Measurements from ENCODE around the gene NEUROD4. TPM values are rescaled to one million over a fixed set of nuclear protein-coding genes. Genes with fewer than 3 reads are reported as not detected.

The NEUROD4 gene
- polyA plus RNA-seq, 1 of the 3 experiments (the other 2 are of a cell fraction) = not detected

- Histone ChIP-seq H3K36me3 (replicated peaks in 1 of 2; ENCODE audit: control insufficient read depth in 1 of 2, insufficient read depth in 2 of 2, low read length in 1 of 2) (no peaks in the 10 kb centered on the region), H3K27ac (ENCODE audit: low read depth in 2 of 2, low read length in 1 of 2) (no peak overlapping the region), H2AFZ (ENCODE audit: low read depth) (no peak overlapping the region), H3K9me2 (no peaks in the 10 kb centered on the region), H3K4me2 (no peak overlapping the region), H3K27me3 (ENCODE audit: insufficient read depth) (peaks cover 7% of the 10 kb centered on the region; the same call in 1 of the 2 replicates), H3K4me3 (ENCODE audit: low read depth in 2 of 2, low read length in 1 of 2) (no peak overlapping the region), H3K79me2 (ENCODE audit: insufficient read depth) (no peaks in the 10 kb centered on the region), H4K20me1 (ENCODE audit: insufficient read depth) (no peaks in the 10 kb centered on the region), H3K9ac (no peak overlapping the region), H3K9me3 (no peaks in the 10 kb centered on the region), H3F3A (replicated peaks; ENCODE audit: insufficient read depth) (no peaks in the 10 kb centered on the region), H3K4me1 (ENCODE audit: control insufficient read depth in 1 of 2, insufficient read depth in 2 of 2, low read depth in 1 of 2, low read length in 1 of 2) (no peaks in the 10 kb centered on the region)
- TF ChIP-seq REST (IDR thresholded peaks at IDR 0.05; ENCODE audit: low read depth, low read length) (no peak), RXRA (IDR thresholded peaks at IDR 0.05; ENCODE audit: borderline replicate concordance, low read depth) (no peak), RAD21 (IDR thresholded peaks at IDR 0.05; ENCODE audit: low read length) (no peak), FOXM1 (IDR thresholded peaks at IDR 0.05; ENCODE audit: low read depth) (no peak), GABPA (IDR thresholded peaks at IDR 0.05; ENCODE audit: low read depth) (no peak), YY1 (IDR thresholded peaks at IDR 0.05; ENCODE audit: low read depth) (no peak), POLR2AphosphoS5 (IDR thresholded peaks at IDR 0.05; ENCODE audit: low read depth, low read length) (no peak), RCOR1 (IDR thresholded peaks at IDR 0.05; ENCODE audit: low read length) (no peak), EP300 (IDR thresholded peaks at IDR 0.05; ENCODE audit: borderline replicate concordance in 1 of 2, low read depth in 1 of 2, low read length in 1 of 2) (no peak), TCF12 (IDR thresholded peaks at IDR 0.05) (no peak), EZH2phosphoT487 (IDR thresholded peaks at IDR 0.05; ENCODE audit: borderline replicate concordance, low read depth) (no peak)
- TF ChIP-seq, protein P1, sequence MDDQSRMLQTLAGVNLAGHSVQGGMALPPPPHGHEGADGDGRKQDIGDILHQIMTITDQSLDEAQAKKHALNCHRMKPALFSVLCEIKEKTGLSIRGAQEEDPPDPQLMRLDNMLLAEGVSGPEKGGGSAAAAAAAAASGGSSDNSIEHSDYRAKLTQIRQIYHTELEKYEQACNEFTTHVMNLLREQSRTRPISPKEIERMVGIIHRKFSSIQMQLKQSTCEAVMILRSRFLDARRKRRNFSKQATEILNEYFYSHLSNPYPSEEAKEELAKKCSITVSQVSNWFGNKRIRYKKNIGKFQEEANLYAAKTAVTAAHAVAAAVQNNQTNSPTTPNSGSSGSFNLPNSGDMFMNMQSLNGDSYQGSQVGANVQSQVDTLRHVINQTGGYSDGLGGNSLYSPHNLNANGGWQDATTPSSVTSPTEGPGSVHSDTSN (IDR thresholded peaks at IDR 0.05) = no peak
- TF ChIP-seq, protein P2, sequence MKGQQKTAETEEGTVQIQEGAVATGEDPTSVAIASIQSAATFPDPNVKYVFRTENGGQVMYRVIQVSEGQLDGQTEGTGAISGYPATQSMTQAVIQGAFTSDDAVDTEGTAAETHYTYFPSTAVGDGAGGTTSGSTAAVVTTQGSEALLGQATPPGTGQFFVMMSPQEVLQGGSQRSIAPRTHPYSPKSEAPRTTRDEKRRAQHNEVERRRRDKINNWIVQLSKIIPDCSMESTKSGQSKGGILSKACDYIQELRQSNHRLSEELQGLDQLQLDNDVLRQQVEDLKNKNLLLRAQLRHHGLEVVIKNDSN (IDR thresholded peaks at IDR 0.05; ENCODE audit: borderline replicate concordance, low read depth) = no peak
- TF ChIP-seq, protein P3, sequence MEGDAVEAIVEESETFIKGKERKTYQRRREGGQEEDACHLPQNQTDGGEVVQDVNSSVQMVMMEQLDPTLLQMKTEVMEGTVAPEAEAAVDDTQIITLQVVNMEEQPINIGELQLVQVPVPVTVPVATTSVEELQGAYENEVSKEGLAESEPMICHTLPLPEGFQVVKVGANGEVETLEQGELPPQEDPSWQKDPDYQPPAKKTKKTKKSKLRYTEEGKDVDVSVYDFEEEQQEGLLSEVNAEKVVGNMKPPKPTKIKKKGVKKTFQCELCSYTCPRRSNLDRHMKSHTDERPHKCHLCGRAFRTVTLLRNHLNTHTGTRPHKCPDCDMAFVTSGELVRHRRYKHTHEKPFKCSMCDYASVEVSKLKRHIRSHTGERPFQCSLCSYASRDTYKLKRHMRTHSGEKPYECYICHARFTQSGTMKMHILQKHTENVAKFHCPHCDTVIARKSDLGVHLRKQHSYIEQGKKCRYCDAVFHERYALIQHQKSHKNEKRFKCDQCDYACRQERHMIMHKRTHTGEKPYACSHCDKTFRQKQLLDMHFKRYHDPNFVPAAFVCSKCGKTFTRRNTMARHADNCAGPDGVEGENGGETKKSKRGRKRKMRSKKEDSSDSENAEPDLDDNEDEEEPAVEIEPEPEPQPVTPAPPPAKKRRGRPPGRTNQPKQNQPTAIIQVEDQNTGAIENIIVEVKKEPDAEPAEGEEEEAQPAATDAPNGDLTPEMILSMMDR (IDR thresholded peaks at IDR 0.05) = no peak
- TF ChIP-seq, protein P4, sequence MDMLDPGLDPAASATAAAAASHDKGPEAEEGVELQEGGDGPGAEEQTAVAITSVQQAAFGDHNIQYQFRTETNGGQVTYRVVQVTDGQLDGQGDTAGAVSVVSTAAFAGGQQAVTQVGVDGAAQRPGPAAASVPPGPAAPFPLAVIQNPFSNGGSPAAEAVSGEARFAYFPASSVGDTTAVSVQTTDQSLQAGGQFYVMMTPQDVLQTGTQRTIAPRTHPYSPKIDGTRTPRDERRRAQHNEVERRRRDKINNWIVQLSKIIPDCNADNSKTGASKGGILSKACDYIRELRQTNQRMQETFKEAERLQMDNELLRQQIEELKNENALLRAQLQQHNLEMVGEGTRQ (IDR thresholded peaks at IDR 0.05; ENCODE audit: borderline replicate concordance, low read depth, low read length) = no peak
- WGBS (ENCODE audit: low lambda C conversion rate) = 0% methylated on average over 1 of the region's 1 CpG
- DNase-seq = no peak
- ChIA-PET POLR2A (no interaction called here), CTCF (interaction anchor here (0.9 kb wide), 1 partner anchor 14 kb away, joined by 3 read pairs; no protein-coding TSS in a partner anchor)
Measured at GRCh38 chr12:54988402-54989054, 31.2 kb upstream of the NEUROD4 start.

Data from SK-N-SH (cell line).